SK-N-SH treated with all-trans-retinoic acid at 6 μM for 48 hours (cell line): ENCODE measurements around the gene AFTPH.

Experiments used
- ATAC-seq: fragments of 200-7000 bp; cut with Tn5 transposase; 3 replicates; pipeline ENCODE4 v1.9.1; 2020; ENCODE audit warnings: mild to moderate bottlenecking, moderate library complexity
- ARNTL ChIP-seq: fragments of 450-650 bp; formaldehyde crosslinking; IDR thresholded peaks from 2 replicates; pipeline ENCODE4 v1.5.0; 2020; ENCODE audit warnings: low read depth, mild to moderate bottlenecking, moderate library complexity, borderline replicate concordance
- BACH2 ChIP-seq: fragments of 250-450 bp; sonication (Bioruptor Pico); IDR thresholded peaks from 2 replicates; pipeline ENCODE4 v1.9.0; 2021; ENCODE audit warnings: mild to moderate bottlenecking, borderline replicate concordance
- CREB5 ChIP-seq: fragments of 250-450 bp; sonication (Bioruptor Pico); IDR thresholded peaks from 2 replicates; pipeline ENCODE4 v1.5.1; 2020; ENCODE audit warnings: low read depth, mild to moderate bottlenecking, moderate library complexity
- CSDC2 ChIP-seq: fragments of 250-450 bp; sonication (Bioruptor Pico); IDR thresholded peaks from 2 replicates; pipeline ENCODE4 v1.5.0; 2020; ENCODE audit warnings: mild to moderate bottlenecking, moderate library complexity
- CSRNP3 ChIP-seq: fragments of 250-450 bp; sonication (Bioruptor Pico); IDR thresholded peaks from 2 replicates; pipeline ENCODE4 v1.5.1; 2021; ENCODE audit warnings: mild to moderate bottlenecking, moderate library complexity
- ESRRG ChIP-seq: fragments of 250-450 bp; sonication (Bioruptor Pico); IDR thresholded peaks from 2 replicates; pipeline ENCODE4 v1.6.1; 2021; ENCODE audit warnings: mild to moderate bottlenecking
- GLIS3 ChIP-seq: fragments of 250-450 bp; sonication (Bioruptor Pico); IDR thresholded peaks from 2 replicates; pipeline ENCODE4 v1.5.0; 2020; ENCODE audit warnings: mild to moderate bottlenecking, moderate library complexity
- ISL1 ChIP-seq: fragments of 250-450 bp; sonication (Bioruptor Pico); IDR thresholded peaks from 2 replicates; pipeline ENCODE4 v2.1.2; 2022; ENCODE audit warnings: mild to moderate bottlenecking, moderate library complexity
- OSR1 ChIP-seq: fragments of 250-450 bp; sonication (Bioruptor Pico); IDR thresholded peaks from 2 replicates; pipeline ENCODE4 v1.8.0; 2022; ENCODE audit warnings: moderate library complexity, mild to moderate bottlenecking, inconsistent platforms
- PATZ1 ChIP-seq: fragments of 250-450 bp; sonication (Bioruptor Pico); IDR thresholded peaks from 2 replicates; pipeline ENCODE4 v1.8.0; 2020; ENCODE audit warnings: mild to moderate bottlenecking, moderate library complexity, borderline replicate concordance
- POU6F1 ChIP-seq: fragments of 250-450 bp; sonication (Bioruptor Pico); IDR thresholded peaks from 2 replicates; pipeline ENCODE4 v1.8.0; 2021; ENCODE audit warnings: low read depth, mild to moderate bottlenecking, moderate library complexity, borderline replicate concordance
- PPARA ChIP-seq: fragments of 250-450 bp; sonication (Bioruptor Pico); IDR thresholded peaks from 2 replicates; pipeline ENCODE4 v1.5.0; 2020; ENCODE audit warnings: mild to moderate bottlenecking, borderline replicate concordance
- RARB ChIP-seq: fragments of 250-450 bp; sonication (Bioruptor Pico); IDR thresholded peaks from 2 replicates; pipeline ENCODE4 v1.8.0; 2021; ENCODE audit warnings: mild to moderate bottlenecking, moderate library complexity
- SNAI2 ChIP-seq: fragments of 250-450 bp; sonication (Bioruptor Pico); IDR thresholded peaks from 2 replicates; pipeline ENCODE4 v1.5.0; 2020; ENCODE audit warnings: mild to moderate bottlenecking, moderate library complexity
- TCF4 ChIP-seq: fragments of 250-450 bp; sonication (Bioruptor Pico); IDR thresholded peaks from 2 replicates; pipeline ENCODE4 v1.8.0; 2021; ENCODE audit warnings: mild to moderate bottlenecking, moderate library complexity, borderline replicate concordance
- TSHZ2 ChIP-seq: fragments of 250-450 bp; sonication (Bioruptor Pico); IDR thresholded peaks from 2 replicates; pipeline ENCODE4 v1.5.0; 2020; ENCODE audit warnings: mild to moderate bottlenecking, moderate library complexity
- ZC3H10 ChIP-seq: fragments of 250-450 bp; sonication (Bioruptor Pico); IDR thresholded peaks from 2 replicates; pipeline ENCODE4 v1.5.1; 2021; ENCODE audit warnings: mild to moderate bottlenecking, moderate library complexity
- ZFP3 ChIP-seq: fragments of 250-450 bp; sonication (Bioruptor Pico); IDR thresholded peaks from 2 replicates; pipeline ENCODE4 v1.5.0; 2020; ENCODE audit warnings: mild to moderate bottlenecking, moderate library complexity
- ZFP30 ChIP-seq: fragments of 450-650 bp; formaldehyde crosslinking; IDR thresholded peaks from 2 replicates; pipeline ENCODE4 v1.5.0; 2022; ENCODE audit warnings: mild to moderate bottlenecking, moderate library complexity
- ZNF565 ChIP-seq: fragments of 450-650 bp; formaldehyde crosslinking; conservative IDR thresholded peaks from 2 replicates; pipeline ENCODE4 v1.5.0; 2020; ENCODE audit warnings: low read depth, mild to moderate bottlenecking, moderate library complexity
- ZNF8 ChIP-seq: fragments of 450-650 bp; formaldehyde crosslinking; IDR thresholded peaks from 2 replicates; pipeline ENCODE4 v1.5.0; 2020; ENCODE audit warnings: mild to moderate bottlenecking, moderate library complexity

Gene AFTPH

GRCh38 chr2:64586054-64586453, 61.9 kb downstream of the AFTPH start:
- ATAC-seq: no peak
- TF ChIP-seq PPARA (CRISPR knock-in tag): no peak
- TF ChIP-seq CREB5 (CRISPR knock-in tag): no peak
- no peak for TF ChIP-seq CSDC2 (CRISPR knock-in tag)
- no peak for TF ChIP-seq ESRRG (CRISPR knock-in tag)
- no peak for TF ChIP-seq PATZ1
- TF ChIP-seq TSHZ2 (CRISPR knock-in tag): no peak
- TF ChIP-seq RARB (CRISPR knock-in tag): no peak
- TF ChIP-seq ZFP3: no peak
- no peak for TF ChIP-seq ISL1 (CRISPR knock-in tag)
- no peak for TF ChIP-seq ZFP30
- no peak for TF ChIP-seq POU6F1 (CRISPR knock-in tag)
- TF ChIP-seq, all 23 proteins: peak for 0

- ATAC-seq: peak; percentile 87
- TF ChIP-seq PATZ1 (no peak), ZC3H10 (CRISPR knock-in tag) (no peak), CSRNP3 (CRISPR knock-in tag) (no peak), TCF4 (CRISPR knock-in tag) (no peak), ZFP3 (no peak), ESRRG (CRISPR knock-in tag) (no peak), ARNTL (CRISPR knock-in tag) (no peak), SNAI2 (no peak), POU6F1 (CRISPR knock-in tag) (no peak), OSR1 (CRISPR knock-in tag) (no peak), TSHZ2 (CRISPR knock-in tag) (no peak), GLIS3 (no peak), PPARA (CRISPR knock-in tag) (no peak), RARB (CRISPR knock-in tag) (no peak), ZNF565 (CRISPR knock-in tag) (no peak), CREB5 (CRISPR knock-in tag) (no peak), BACH2 (CRISPR knock-in tag) (no peak), ZNF8 (CRISPR knock-in tag) (no peak)
These were observed 62.9 kb downstream of the AFTPH start for GRCh38 chr2:64586883-64587481.
